NCI-H526 (cell line): ENCODE measurements around the gene PRR22.
"Not testable (repeated sequence)": the region's sequence is repeated elsewhere in the genome, so short reads cannot be mapped to it uniquely, and the experiment has no call there.

Experiments
- DNase-seq, 2 experiments: peaks; one replicate each; lab custom pipeline; 2025; lab: John Stamatoyannopoulos, UW

Gene PRR22

DNA sequence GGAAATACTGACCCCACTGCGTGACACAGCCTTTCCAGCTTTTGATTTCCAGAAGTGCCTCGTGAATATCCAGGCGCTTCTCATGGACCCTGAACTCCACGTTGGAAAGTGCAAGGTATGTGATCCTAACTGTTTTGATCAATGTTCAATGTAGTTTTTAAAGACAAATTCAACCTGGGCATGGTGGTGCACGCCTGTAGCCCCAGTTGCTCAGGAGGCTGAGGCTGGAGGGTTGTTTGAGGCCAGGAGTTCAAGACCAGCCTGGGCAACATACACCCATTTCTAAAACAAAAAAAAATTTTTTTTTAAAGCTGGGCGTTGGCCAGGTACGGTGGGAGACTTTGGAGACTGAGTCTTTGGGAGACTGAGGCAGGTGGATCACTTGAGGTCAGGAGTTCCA is 32.8 kb downstream of the PRR22 start:
- DNase-seq, result no peak

DNA sequence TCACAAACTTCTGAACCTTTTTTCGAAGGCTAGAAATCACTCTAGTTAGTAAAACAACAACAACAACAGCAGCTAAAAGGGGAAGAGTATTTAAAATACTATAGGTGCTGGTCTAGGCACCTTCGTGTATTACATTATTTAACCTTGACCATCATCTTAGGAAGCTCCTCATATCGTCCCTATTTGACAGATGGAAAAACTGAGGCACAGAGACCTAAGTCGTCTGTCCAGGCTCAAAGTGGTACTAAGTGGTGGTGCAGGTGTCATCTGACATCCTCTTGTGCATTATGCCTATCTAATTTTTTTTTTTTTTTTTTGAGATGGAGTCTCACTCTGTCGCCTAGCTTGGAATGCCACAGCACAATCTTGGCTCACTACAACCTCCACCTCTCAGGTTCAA is 35.0 kb downstream of the PRR22 start:
- DNase-seq, result no peak

GRCh38 chr19:5748920-5749319 is 35.6 kb downstream of the PRR22 start:
- not testable (repeated sequence) for DNase-seq

- not testable (repeated sequence) for DNase-seq
Measured at GRCh38 chr19:5744999-5745398, 39.5 kb downstream of the PRR22 start.

GRCh38 chr19:5743630-5744029 is 40.9 kb downstream of the PRR22 start:
- DNase-seq, result no peak

GRCh38 chr19:5742051-5742450 is 42.5 kb downstream of the PRR22 start:
- no peak for DNase-seq

GRCh38 chr19:5738423-5738822 is 46.1 kb downstream of the PRR22 start:
- DNase-seq, result no peak

GRCh38 chr19:5733172-5733571 is 51.4 kb downstream of the PRR22 start:
- not testable (repeated sequence) for DNase-seq
